ELR (cell line): ENCODE data around the gene CLTCL1.
"Not testable (repeated sequence)": the region's sequence is repeated elsewhere in the genome, so short reads cannot be mapped to it uniquely, and the experiment has no call there.

Experiments used
- DNase-seq: peaks from one replicate; pipeline ENCODE4 v3.0.0-alpha.2; 2015; ENCODE audit warnings: low read depth

Gene CLTCL1

DNA sequence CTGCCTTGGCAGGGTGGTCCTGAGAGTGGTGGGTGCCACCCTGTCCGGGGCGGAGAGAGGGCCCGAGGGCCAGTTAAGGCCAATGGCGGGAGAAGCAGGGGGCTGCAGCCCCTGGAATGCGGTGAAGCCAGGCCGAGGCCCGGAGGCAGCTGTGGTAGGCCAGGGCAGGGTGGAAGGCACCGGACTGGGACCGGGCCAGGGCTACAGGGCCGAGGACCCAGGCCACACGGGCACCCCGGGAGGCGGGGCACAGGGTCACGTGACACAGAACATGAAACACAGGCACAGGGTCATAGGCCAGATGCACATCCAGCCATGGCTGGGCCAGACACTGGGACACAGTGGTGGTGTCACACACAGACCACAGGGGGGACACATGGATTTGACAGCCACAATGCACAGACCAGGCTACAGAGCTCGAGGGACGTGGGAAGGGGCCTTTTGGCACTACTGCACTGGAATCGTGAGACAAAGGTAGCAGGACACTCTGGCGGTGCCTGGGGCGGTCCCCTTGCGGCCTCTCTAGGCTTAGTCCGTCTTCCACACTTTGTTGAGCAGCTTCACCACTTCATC lies 115.8 kb downstream of the CLTCL1 start:
- no peak for DNase-seq

DNA sequence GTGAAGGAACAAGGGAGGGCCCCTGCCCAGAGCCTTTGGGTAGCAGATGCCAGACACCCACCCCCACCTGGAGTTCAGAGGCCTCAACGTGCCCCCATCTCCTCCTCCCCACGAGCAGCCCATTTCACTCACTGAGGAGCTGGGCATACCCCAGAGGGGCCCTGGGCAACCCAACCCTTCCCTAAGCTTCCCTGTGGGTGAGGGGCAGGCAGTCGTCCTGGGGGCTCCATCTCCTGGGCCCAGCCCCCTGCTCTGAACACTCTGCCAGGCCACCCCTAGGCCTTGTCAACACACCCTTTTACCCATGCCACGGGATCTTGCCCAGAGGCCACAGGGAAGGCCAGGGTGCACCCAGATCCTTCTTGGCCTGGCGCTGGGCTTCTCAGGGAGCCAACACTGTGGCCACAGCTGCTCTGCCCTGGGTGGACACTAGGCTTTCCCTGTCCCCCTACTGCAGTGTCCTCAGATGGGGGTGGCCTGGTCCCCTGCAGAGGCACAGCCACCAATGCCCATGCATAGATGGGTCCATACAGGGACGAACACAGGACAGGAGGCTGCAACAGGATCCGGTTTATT lies 116.4 kb downstream of the CLTCL1 start:
- no peak for DNase-seq

DNA sequence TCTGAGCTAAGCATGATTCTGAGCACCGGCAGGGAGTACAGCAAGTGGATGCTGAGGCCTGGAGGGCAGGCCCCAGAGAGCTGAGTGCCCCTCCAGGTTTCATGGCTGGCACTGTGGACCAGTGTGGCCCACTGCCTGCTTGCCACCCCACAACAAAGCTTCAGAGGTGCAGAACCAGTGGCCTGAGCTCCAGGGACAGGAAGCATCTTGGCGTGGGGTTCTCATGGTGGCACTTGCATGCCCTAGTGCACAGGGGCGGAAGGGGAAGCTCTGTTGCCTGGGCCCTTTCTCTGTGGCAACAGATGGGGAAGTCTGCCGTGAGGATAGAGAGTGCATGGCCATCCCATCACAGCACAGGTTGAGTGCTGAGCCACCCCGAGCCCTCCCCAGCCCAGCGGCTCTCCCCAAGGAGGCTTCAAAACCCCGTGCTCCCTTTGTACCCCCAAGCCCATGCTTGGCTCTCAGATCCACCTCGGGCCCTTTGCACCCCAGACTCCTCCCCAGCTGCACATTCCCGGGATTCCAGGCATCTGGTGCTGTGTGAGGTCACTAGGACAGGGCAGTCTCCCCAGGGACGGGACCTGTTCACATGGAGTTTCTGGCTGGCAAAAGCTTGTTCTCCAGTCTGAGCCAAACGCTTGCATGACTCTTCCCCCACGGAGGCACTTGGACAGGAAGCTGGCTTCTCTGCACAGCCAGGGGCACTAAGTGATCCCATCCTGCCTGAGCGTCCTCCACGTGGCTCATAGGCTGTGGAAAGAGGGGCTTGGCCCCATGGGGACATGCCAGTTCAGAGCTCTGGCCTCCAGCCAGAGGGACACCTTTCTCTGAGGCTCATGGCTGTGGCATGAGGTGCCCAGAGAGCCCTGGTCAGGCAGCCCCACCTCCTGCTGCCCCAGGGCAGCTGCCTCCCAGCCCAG lies 117.2 kb downstream of the CLTCL1 start:
- peak; percentile 69 for DNase-seq

DNA sequence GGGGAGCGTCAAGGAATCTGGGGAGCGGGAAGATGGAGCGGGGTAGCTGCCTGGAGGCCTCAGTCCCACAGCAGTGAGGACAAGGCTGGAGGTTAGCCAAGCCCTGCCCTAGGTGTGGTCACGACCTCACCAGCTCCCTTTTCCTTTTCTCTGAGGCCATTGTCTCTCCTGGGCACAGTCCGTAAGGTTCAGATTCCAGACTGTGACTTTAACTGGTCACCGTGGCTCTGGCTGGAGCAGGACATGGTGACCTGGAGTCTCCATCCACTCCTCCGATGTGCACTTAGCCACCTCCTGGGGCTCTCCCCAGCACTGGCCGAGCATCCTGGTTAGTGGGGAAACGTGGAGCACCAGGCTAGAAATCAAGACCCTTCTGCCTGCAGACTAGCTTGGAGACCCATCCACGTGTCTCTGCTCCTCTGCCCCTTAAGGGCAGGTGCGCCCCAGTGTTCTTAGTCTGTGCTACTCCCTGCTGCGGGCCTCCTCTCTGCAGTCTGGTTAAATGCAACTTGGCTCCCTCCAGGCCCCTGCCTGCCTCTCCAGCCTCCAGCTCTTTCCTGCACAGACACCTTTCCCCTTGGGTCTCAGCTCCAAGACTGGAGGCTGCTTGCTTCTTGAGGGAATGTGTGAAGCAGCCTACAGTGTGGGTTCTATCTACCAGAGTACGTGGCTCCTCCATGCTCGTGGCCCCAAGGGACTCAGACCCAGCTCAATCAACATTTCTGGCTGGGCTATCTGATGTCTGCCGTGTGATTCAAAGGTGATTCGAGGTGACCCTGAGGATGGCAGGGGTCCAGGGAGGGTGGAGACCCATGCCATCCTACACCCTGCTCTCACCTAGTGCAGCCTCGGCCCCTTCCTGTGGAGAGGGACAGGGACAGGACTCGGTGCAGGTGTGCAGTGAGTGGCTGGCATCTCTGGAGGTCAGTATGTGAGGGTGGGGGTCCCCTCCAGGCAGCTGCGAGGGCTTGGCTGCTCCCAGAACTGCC lies 118.2 kb downstream of the CLTCL1 start:
- no peak for DNase-seq

DNA sequence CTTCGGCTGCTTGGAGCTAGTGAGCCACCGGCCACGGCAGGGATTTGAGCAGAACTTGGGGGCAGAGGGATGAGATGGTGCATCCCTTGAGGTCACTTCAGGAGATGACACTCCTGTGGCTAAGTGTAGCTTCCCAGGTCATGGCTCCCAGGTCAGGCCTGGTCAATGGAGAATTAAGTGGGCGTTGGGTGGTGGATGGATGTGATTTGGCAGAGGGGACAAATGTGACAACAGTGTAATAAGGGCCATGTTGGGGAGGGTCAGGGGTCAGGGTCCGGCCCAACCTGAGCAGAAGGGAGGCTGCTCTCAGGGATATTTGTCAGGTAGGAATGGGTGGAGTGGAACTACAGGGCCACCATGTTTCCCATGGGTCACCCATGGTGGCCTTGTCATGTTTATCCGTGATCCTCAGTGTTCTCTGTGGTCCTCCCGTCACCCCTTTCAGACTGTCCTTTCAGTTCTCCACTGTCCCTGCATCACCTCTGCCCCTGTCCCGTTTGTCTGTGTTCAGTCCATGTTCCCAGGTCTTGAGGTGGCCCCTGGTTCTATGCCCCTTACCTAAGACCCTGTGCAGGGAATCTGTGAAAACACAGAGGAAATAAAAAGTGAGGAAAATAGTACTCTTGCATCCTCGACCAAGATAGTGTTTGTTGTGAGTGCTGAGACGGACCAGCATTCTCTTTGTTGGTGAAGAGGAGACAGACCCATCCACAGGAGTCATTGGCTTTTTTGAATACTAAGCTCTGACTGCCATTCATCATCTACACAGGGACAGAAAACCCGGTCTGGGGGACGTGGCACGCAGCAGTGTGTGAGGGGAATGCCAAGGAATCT lies 119.1 kb downstream of the CLTCL1 start:
- no peak for DNase-seq

DNA sequence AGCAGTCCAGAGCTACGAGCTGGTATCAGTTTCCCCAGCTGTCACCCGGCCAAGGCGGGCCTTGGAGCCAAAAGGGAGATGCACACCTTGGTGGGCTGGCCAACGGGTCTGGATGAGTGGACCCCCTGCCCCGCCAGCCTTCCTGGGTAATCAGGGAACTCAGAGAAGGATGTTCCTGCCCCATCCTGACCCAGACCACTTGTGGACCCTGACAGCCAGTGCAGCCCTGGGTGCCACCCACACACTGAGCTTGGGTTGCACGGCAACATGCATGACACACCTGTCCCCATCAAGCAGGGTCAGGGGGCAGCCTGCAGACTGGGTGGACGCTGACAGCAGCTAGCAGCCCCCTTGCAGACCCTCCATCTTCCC lies 121.6 kb downstream of the CLTCL1 start:
- DNase-seq: no peak

DNA sequence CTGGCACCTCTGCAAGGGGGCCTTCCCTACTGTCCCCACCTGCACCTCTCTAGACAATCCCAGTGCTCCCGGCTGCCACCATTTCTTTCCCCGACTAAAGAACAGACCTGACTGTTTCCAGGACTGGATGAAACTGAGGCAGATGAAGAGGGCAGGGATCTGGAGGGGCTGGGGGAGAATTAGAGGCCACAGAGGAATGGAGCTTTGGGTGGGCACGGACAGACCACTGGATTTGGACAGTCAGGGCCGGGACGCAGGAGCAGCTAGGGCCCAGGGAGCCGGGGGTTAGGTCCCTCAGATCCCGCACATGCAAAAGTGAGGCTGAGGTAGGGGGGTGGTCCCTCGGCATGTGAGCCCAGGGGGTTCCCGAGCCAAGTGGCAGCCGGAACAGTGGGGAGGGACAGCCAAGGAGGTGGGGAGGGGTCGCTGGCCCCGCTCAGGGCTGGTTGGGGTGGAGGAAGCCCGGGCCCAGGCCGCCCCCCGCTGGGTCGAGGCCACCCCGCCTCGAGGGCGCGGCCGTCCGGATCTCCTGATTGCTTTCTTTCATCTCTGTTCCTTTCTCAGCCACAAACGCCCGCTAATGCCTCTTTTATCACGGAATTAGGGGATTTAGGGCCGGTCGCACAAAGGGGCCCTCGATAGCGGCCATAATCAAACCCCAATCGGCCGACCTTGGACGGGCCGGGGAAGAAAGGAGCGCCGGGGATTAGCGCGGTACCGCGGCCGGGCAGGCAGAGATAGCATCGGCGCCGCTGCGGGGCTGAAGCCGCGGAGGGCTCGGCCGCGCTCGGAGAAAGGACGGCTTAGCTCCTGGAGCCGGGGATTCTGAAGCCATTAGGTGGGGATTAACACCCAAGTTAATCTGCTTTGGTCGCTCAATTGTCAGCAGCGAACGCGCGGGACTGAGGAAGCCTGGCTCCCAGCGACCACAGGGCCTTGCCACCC lies 122.2 kb downstream of the CLTCL1 start:
- no peak for DNase-seq

DNA sequence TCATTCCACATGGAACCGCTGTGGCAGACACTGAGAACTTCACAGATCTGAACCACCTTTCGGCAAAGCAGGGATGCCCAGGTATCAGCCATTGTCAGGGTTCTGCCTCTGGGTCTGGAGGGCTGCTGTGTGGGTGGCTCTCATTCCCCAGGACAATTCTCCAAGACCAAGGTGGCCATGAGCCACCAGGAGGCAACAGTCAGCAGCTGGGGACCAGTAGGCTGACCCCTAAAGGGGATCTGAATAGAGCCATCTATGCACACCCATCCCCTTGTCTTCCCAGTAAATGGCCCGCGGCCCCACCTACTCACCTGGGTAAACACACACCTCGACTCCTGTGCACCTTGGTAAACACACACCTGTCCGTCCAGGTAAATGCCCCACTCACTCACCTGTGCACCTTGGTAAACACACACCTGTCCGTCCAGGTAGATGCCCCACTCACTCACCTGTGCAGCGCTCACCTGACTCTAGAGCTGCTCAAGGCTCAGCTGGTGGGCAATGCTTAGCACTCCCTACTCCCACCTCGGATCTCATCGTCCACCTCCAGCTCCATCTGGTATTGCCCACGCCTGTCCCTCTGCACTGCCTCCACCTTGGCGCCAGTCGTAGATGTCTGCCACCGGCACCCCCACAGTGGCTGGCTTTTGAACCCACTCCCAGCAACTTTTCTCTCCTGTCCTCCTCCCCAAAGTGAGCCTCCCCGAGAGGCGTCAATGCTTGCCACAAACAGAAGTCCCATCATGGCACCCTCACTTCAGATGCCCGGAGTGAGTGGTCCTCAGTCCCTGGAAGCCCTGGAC lies 123.2 kb downstream of the CLTCL1 start:
- no peak for DNase-seq

DNA sequence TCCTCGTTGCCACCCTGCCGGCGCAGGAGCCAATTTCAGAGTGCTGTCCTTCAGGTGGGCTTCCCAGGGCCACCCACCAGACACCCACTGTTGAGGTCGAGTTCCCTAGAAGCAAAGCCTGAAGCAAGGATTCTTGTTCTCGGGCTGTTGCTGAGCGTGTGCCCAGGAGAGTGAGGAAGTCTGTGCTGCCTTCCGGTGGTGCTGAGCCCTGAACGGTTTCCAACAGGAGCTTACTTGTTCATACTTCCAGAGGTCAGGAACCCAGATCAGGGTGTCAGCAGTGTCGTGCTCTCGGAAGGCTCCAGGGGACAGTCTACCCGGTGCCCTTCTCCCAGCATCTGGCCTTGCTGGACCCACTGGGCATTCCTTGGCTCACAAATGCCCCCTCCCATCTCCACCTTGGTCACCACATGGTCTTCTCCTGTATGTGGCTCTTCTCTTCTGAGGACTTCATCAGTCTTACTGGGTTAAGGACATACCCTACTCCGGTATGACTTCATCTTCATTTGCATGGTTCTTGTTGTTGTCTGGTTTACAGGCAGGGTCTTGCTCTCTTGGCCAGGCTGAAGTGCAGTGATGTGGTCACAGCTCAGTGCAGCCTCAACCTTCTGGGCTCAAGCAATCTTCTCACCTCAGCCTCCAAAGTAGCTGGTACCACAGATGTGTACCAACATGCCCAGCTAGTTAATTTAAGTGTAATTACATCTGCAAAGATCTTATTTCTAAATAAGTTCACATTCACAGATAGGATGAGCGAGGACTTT lies 124.2 kb downstream of the CLTCL1 start:
- DNase-seq: no peak

DNA sequence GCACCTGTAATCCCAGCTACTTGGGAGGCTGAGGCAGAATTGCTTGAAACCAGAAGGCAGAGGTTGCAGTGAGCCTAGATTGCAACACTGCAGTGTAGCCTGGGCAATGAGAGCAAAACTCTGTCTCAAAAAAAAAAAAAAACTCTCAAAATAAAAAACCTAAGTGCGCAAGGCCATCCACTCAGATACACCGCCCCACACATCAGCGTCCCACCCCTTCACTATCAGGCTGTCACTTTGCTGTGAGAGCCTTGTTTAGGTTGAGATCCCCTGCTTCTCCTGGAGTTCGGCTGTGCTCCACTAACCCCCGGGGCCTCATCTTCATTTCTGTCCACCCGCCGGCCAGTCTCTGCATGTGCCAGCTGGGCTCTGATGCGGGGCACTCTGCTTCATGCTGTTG lies 125.1 kb downstream of the CLTCL1 start:
- DNase-seq: no peak

DNA sequence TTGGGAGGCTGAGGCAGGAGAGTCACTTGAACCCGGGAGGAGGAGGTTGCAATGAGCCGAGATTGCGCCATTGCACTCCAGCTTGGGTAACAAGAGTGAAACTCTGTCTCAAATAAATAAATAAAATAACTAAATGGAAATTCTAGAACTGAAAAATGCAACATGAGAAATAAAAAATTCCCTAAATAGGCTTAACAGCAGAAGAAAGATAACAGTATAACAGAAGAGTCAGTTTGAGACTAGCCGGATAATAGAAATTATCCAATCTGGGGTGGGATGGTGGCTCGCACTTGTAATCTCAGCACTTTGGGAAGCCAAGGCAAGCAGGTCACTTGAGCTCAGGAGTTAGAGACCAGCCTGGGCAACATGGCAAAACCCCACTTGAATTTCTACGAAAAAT lies 127.1 kb downstream of the CLTCL1 start:
- no peak for DNase-seq

DNA sequence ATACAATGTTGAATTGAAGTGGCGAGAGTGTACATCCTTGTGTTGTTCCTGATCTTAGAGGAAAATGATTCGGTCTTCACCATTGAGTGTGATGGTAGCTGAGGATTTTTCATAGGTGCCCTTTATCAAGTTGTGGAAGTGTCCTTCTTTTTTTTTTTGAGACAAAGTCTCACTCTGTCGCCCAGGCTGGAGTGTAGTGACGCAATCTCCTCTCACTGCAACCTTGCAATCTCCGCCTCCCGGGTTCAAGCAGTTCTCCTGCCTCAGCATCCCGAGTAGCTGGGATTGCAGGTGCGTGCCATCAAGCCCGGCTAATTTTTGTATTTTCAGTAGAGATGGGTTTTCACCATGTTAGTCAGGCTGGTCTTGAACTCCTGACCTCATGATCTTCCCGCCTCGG lies 132.9 kb downstream of the CLTCL1 start:
- DNase-seq: not testable (repeated sequence)

DNA sequence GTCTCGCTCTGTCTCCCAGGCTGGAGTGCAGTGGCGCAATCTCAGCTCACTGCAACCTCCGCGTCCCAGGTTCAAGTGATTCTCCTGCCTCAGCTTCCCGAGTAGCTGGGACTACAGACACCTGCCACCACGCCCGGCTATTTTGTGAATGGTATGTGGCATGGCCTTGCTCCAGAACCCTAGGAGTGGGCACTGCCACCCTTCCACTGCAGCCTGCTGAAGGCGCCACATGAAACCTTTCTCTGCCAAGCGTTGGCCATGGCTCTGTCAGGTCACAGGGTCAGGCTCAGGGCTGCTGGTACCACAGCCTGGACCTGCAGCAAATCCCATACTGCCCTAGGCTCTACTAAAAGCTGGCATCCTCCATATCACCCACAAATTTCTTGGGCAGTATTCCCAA lies 135.4 kb downstream of the CLTCL1 start:
- DNase-seq: not testable (repeated sequence)

DNA sequence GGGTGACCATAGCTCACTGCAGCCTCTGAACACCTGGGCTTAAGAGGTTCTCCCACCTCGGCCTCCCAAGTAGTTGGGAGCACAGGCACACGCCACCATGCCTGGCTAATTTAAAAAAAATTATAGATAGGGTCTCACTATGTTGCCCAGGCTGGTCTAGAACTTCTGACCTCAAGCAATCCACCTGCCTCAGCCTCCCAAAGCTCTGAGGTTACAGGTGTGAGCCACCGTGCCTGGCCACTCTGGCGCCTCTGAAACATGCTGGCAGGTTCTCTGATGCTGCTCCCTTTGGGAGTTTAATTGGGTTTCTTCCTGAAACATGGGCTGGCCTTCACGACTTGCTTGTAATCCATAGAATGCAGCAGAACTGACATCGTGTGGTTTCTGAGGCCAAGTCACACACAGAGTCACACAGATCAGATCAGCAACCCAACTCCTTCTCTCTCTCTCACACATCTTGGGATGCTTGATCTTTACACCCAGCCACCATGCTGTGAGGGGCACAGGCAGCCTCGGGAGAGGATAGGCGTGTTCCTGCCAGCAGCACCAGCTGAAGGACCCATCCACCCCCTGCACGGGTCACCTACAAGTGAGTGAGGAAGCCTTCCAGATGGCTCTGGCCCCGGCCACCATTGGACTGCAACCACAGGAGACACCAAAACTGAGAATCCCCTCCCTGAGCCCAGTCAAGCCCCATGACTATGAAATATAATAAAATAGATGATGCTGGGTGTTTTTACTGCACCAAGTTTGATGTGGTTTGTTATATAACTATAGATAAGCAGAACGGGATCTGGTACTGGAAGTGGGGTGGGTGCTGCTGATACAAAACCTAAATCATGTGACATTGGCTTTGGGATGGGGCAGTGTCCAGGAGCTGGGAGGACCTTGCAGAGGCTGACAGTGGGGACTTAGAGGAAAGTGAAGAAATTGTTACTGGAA lies 138.3 kb downstream of the CLTCL1 start:
- no peak for DNase-seq

DNA sequence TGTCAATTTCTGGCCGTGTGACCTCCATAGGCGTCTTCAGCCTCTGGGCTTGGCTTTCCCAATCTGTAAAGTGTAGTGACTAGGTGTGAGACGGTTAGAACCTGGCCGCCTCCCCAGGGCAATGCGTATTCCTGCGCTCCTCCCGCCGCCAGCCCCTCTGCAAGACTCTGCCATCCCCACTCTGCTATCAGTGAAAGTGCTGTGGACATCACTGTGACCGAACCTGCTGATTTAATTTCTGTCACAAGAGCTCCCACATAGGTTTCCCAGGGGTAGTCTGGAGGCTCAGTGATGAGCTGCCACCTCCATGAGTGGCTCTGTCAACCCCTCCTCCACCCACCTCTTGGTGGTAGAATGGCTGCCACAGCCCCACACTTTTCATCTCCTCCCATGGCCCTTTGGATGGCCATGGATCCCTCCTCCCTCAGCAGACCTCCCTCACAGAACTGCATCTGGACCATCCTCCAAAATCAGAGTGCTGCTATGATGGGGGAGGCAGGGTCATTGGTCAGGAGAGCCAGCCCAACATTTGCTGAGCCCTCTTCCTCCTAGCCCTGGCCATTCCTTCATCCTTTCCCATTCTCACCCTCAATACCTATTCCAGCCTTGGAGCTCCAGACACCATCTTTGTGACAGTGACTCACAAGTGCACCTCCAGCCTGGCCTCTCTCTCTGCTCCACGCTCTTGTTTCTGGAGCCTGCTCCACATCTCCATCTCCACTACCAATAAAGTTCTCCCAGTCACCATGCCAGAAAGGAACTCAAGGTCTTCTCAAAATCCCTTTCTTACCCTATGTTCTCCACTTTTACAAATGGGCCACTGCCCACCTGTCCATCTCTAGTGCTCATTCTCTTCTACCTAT lies 140.0 kb downstream of the CLTCL1 start:
- no peak for DNase-seq
